NOMO-1 treated with DMSO at 0.1 percent for 48 hours (cell line): Measurements from ENCODE around the gene MRC1.

Experiments used
- DNase-seq: peaks from one replicate; lab custom pipeline; 2025; ENCODE audit not compliant: unreplicated experiment; lab: John Stamatoyannopoulos, UW

MRC1 gene

DNA sequence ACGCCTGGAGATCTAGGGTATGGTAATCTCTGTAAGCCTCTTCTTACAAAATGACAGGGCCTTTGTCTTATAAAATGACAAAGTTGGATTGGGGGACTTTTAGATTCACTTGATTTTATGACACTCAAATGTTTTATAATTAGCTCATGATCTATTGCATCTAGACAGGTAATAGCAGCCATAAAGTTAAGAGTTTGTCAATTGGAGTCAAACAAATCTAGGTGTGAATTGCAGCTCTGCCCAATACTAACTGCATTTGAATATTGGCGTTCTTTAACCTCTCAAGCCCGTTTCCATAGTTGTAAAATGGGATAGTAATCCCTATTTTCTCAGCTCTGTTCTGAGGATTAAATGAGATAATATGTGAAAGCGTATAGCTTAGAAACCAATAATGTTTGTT is 14.1 kb upstream of the MRC1 start:
- DNase-seq = no peak

DNA sequence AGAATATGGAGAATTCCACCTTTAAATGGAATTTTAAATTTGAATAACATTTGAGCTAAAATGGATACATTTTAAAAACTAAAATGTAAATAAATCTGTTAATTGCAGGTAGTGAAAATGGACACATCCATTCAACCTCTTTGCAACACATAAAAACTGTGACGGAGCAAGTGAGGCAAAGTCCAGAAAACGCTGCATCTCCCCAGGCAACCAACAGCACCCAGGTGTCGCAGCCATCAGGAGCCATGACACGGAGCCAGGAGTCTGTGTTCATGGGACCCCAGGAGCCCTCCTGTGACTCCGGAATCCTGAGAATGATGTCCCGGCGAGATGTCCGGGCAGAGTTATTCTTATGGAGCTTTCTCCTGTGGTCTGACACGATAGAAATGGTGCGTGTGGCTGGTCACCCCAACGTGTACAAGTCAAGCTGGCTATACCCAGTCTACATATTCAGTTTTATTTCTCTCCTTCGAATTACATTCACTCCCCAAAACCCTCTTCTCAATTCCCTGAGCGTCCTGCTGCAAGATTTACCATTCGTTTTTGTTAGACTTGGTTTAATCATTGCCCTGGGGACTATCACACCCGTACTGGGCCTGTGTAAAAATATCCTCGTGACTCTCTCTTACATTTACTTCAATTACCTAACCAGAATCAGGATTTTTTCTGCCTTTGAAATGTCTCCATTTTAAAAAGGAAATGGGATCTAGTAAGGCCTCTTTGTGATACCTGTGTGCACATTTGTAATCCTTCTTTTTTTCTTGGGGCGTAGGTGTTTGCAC is 13.1 kb upstream of the MRC1 start:
- no peak for DNase-seq

GRCh38 chr10:17801507-17801906 is 7.6 kb upstream of the MRC1 start:
- no peak for DNase-seq

GRCh38 chr10:17802350-17802749 is 6.8 kb upstream of the MRC1 start:
- no peak for DNase-seq

GRCh38 chr10:17802976-17803375 is 6.2 kb upstream of the MRC1 start:
- DNase-seq = no peak

- DNase-seq = peak; percentile 43
These were observed 3.8 kb upstream of the MRC1 start for GRCh38 chr10:17805330-17805729.

DNA sequence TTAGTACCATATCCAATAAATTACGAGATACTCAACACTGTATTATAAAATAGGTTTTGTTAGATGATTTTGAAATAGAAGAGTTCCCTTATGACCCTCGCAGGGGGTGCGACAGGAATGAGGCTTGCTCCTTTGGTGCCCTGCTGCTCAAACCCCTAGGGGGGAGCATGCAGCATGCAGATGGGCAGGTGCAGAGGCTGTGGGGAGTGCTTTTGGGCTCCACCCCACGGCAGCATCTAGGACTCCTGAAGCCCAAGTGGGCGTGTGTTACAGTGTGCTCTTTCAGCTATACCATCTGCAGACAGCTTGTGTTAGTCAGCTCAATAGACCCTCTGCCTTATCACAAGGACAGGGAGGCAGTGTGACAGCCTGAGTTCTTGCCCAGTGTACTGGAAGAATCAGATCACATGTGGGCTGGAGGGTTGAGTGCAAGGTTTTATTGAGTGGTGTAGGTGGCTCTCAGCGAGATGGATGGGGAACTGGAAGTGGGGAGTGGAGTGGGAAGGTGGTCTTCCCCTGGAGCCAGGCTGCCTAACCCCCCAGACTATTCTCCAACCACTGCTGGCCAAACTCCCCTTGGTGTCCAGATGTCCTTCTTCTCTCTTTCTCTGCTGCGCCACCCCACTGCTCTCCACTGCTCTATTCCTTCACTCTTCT is 3.1 kb upstream of the MRC1 start:
- no peak for DNase-seq

GRCh38 chr10:17811146-17811865 is 2.2 kb downstream of the MRC1 start:
- DNase-seq = no peak

- DNase-seq = peak; percentile 49
These were observed 5.8 kb downstream of the MRC1 start for GRCh38 chr10:17814973-17815372.

GRCh38 chr10:17816199-17816598 is 7.1 kb downstream of the MRC1 start:
- DNase-seq = no peak

GRCh38 chr10:17817316-17817715 is 8.2 kb downstream of the MRC1 start:
- no peak for DNase-seq

- DNase-seq = no peak
These were observed 8.6 kb downstream of the MRC1 start for GRCh38 chr10:17817790-17818189.

GRCh38 chr10:17819836-17820235 is 10.7 kb downstream of the MRC1 start:
- no peak for DNase-seq

GRCh38 chr10:17820943-17821342 is 11.8 kb downstream of the MRC1 start:
- no peak for DNase-seq

DNA sequence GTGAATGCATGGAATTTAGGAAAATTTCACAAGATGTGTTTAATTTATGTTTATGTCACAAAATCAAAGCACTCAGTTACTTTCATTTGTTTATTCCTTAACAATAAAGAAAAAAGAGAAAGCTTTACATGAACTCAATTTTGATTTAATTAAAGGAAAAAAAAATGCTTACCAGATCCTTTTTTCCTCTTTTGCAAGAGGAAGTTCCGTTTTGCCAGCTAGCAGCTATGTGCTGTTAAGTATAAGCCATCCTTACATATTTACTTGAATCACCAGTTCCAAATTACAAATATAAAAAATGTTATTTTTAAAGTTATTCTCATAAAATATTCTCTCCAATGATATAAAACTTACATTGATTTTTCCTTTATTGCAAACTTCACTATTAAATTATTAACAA is 12.7 kb downstream of the MRC1 start:
- peak; percentile 34 for DNase-seq

DNA sequence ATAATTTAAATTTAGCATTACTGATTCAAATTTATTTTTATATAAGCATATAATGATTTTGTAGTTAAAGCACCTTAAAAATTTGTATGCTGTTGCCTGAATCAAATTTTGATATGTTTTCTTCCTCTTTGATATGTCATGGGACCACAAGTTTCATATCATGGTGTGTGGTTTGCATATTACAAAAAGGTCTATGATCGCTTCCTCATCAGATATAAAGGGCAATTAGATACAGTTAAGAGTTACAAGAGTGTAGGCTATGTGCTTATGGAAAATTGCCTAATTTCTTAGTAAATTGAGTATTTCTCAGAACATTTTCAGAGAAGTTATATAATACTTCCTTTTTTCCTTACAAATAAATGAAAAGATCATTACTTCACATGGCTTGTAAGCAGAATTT is 22.2 kb downstream of the MRC1 start:
- DNase-seq = peak; percentile 92

- DNase-seq = no peak
These were observed 22.7 kb downstream of the MRC1 start for GRCh38 chr10:17831896-17832295.

DNA sequence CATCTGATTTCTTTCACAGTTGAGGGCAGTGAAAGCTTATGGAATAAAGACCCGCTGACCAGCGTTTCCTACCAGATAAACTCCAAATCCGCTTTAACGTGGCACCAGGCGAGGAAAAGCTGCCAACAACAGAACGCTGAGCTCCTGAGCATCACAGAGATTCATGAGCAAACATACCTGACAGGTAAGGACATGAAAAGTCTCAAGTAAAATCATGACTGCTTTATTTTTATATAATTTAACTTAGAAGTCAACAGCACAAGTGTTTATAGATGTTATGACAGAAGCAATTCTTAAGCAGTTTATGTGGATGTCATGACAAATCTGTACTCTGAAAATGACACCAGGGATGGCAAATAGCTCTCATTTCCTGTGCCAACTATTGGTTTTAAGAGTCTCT is 24.5 kb downstream of the MRC1 start:
- DNase-seq = no peak

DNA sequence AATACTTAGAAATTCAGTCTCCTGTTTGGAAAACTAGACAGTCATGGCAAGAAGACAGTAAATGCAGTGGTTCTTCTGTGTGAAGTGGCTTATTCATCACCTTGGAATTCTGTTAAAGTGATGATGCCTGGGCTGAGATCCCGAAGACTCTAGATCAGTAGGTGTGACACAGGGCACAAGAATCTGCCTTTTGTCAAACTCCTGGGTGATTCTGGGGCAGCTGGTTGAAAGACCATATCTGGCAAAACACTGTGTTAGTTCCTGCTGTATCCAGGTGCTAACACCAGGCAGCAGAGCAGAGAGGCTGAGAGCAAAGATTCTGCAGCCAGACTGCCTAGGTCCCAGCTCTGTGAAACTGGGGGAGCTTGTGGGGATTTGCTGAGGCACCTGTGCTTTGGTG is 26.5 kb downstream of the MRC1 start:
- DNase-seq = no peak

GRCh38 chr10:17836942-17837341 is 27.8 kb downstream of the MRC1 start:
- peak; percentile 32 for DNase-seq

- DNase-seq = peak; percentile 77
These were observed 29.0 kb downstream of the MRC1 start for GRCh38 chr10:17838080-17838648.

- DNase-seq = peak; percentile 27
These were observed 31.9 kb downstream of the MRC1 start for GRCh38 chr10:17841050-17841449.
